ENCODE data around the gene OTOP1. TPM values are rescaled to one million over a fixed set of nuclear protein-coding genes. Genes with fewer than 3 reads are reported as not detected.
"Not testable (repeated sequence)": the region's sequence is repeated elsewhere in the genome, so short reads cannot be mapped to it uniquely, and the experiment has no call there.

Gene OTOP1
- total and polyA plus RNA-seq, 5 experiments from 2014 or later: not detected

- Mint-ChIP-seq H3K27ac (no peak overlapping the region), H3K36me3 (no peaks in the 10 kb centered on the region), H3K4me1 (peaks cover 0 to 9% (median 3%) of the 10 kb centered on the region in 4 donors), H3K27me3 (peaks cover 0 to 3% (median 0%) of the 10 kb centered on the region in 5 donors), H3K9me3 (no peaks in the 10 kb centered on the region), H3K4me3 (no peak overlapping the region)
- ATAC-seq (no peak), DNase-seq (no peak)
- POLR2A ChIA-PET: interaction anchor here (0.6 to 1.6 kb wide), 2 partner anchors 9 to 13 kb away, joined by 5 read pairs; partner anchors contain the start of gene TMEM128
Measured at GRCh38 chr4:4256799-4257198, 30.1 kb upstream of the OTOP1 start.

GRCh38 chr4:4254666-4255065 is 27.9 kb upstream of the OTOP1 start:
- Mint-ChIP-seq H3K9me3 (no peaks in the 10 kb centered on the region), H3K4me3 (no peak overlapping the region), H3K27me3 (peaks cover 0 to 3% (median 0%) of the 10 kb centered on the region in 5 donors), H3K4me1 (peaks cover 0 to 6% (median 1%) of the 10 kb centered on the region in 4 donors), H3K27ac (no peak overlapping the region), H3K36me3 (no peaks in the 10 kb centered on the region)
- DNase-seq: no peak
- ATAC-seq: no peak
- POLR2A ChIA-PET: no interaction called here

- H3K4me3 Mint-ChIP-seq: no peak overlapping the region
- peaks cover 0 to 3% (median 0%) of the 10 kb centered on the region in 5 donors for H3K27me3 Mint-ChIP-seq
- H3K9me3 Mint-ChIP-seq: no peaks in the 10 kb centered on the region
- no peak overlapping the region for H3K27ac Mint-ChIP-seq
- H3K4me1 Mint-ChIP-seq: peaks cover 0 to 8% (median 2%) of the 10 kb centered on the region in 4 donors
- no peak for ATAC-seq
- no peak for DNase-seq
- no peaks in the 10 kb centered on the region for H3K36me3 Mint-ChIP-seq
- POLR2A ChIA-PET: no interaction called here
Measured at GRCh38 chr4:4254199-4254598, 27.5 kb upstream of the OTOP1 start.

GRCh38 chr4:4249866-4250265 is 23.1 kb upstream of the OTOP1 start:
- ATAC-seq: no peak
- Mint-ChIP-seq H3K9me3 (no peaks in the 10 kb centered on the region), H3K4me3 (peak overlapping the region in 6 of 10 donors; percentile 40 to 73 (median 45)), H3K27me3 (peaks cover 0 to 3% (median 0%) of the 10 kb centered on the region in 5 donors), H3K36me3 (peaks cover 0 to 11% (median 4%) of the 10 kb centered on the region in 3 donors), H3K27ac (peak overlapping the region in 4 of 10 donors; percentile 24 to 51 (median 42)), H3K4me1 (peaks cover 23 to 34% (median 33%) of the 10 kb centered on the region in 4 donors)
- POLR2A ChIA-PET: interaction anchor here (0.7 to 2.7 kb wide), 2 partner anchors 40 to 86 kb away, joined by 3 to 11 read pairs; partner anchors contain the start of genes LYAR and ZBTB49
- no peak for DNase-seq

- H3K4me3 Mint-ChIP-seq: peak overlapping the region in 8 of 10 donors; percentile 18 to 97 (median 91)
Measured at GRCh38 chr4:4249342-4249741, 22.6 kb upstream of the OTOP1 start.

GRCh38 chr4:4248885-4249203 is 22.1 kb upstream of the OTOP1 start:
- Mint-ChIP-seq H3K4me1 (peaks cover 24 to 36% (median 35%) of the 10 kb centered on the region in 4 donors), H3K27ac (peak overlapping the region; percentile 97 to 99 (median 99)), H3K36me3 (peaks cover 0 to 21% (median 8%) of the 10 kb centered on the region in 3 donors), H3K9me3 (no peaks in the 10 kb centered on the region), H3K27me3 (no peaks in the 10 kb centered on the region), H3K4me3 (peak overlapping the region; percentile 90 to 98 (median 96))
- POLR2A ChIA-PET: interaction anchor here (0.6 to 2.7 kb wide), 9 partner anchors 7 to 293 kb away, joined by 3 to 11 read pairs (median 7); partner anchors contain the start of genes LYAR, STX18 and ZBTB49
- ATAC-seq (no peak), DNase-seq (no peak)

More at GRCh38 chr4:4249342-4249741, 22.6 kb upstream of the OTOP1 start:
- DNase-seq, ATAC-seq, H3K9me3 Mint-ChIP-seq, H3K27me3 Mint-ChIP-seq: not testable (repeated sequence)
- POLR2A ChIA-PET: interaction anchor here (1.0 to 2.7 kb wide), 7 partner anchors 11 to 293 kb away, joined by 3 to 11 read pairs (median 7); partner anchors contain the start of genes LYAR, STX18 and ZBTB49
- Mint-ChIP-seq H3K36me3 (peaks cover 0 to 16% (median 8%) of the 10 kb centered on the region in 3 donors), H3K27ac (peak overlapping the region in 7 of 10 donors; percentile 82 to 99 (median 99)), H3K4me1 (peaks cover 23 to 35% (median 34%) of the 10 kb centered on the region in 4 donors)

- DNase-seq (peak; percentile 83 to 95 (median 92)), ATAC-seq (peak; percentile 96 to 97)
- Mint-ChIP-seq H3K4me3 (peak within 1 kb of the TSS; percentile 90 to 98 (median 96)), H3K27me3 (no peaks in the 10 kb centered on the region), H3K27ac (peak within 1 kb of the TSS; percentile 97 to 99 (median 99)), H3K4me1 (peaks cover 29 to 41% (median 38%) of the 10 kb centered on the region in 4 donors), H3K36me3 (peaks cover 3 to 27% (median 8%) of the 10 kb centered on the region in 3 donors), H3K9me3 (no peaks in the 10 kb centered on the region)
- POLR2A ChIA-PET: interaction anchor here (0.6 to 2.7 kb wide), 14 partner anchors 8 to 294 kb away, joined by 3 to 11 read pairs (median 6); partner anchors contain the start of genes LYAR, NSG1, STX18 and ZBTB49
Measured at GRCh38 chr4:4248029-4248884, 21.5 kb upstream of the OTOP1 start, which contains the start of gene TMEM128. Gene TMEM128 (minus strand): TSS chr4:4248223. CDS start chr4:4248202, 21 bp downstream.

GRCh38 chr4:4247696-4248028 is 20.9 kb upstream of the OTOP1 start:
- H3K9me3 Mint-ChIP-seq: no peaks in the 10 kb centered on the region
- DNase-seq (no peak), ATAC-seq (peak; percentile 27 to 49)
- POLR2A ChIA-PET: interaction anchor here (1.1 to 2.7 kb wide), 11 partner anchors 9 to 294 kb away, joined by 3 to 11 read pairs (median 7); partner anchors contain the start of genes LYAR, NSG1, STX18 and ZBTB49
- H3K27me3 Mint-ChIP-seq: no peaks in the 10 kb centered on the region
- H3K4me3 Mint-ChIP-seq: peak overlapping the region; percentile 90 to 98 (median 96)
- H3K36me3 Mint-ChIP-seq: peaks cover 3 to 31% (median 8%) of the 10 kb centered on the region in 3 donors
- H3K4me1 Mint-ChIP-seq: peaks cover 27 to 41% (median 36%) of the 10 kb centered on the region in 4 donors
- H3K27ac Mint-ChIP-seq: peak overlapping the region; percentile 97 to 99 (median 99)

- H3K27me3 Mint-ChIP-seq: no peaks in the 10 kb centered on the region
- POLR2A ChIA-PET: no interaction called here
- H3K4me1 Mint-ChIP-seq: peaks cover 26 to 44% (median 38%) of the 10 kb centered on the region in 4 donors
- DNase-seq (no peak), ATAC-seq (no peak)
- H3K9me3 Mint-ChIP-seq: no peaks in the 10 kb centered on the region
- peak overlapping the region in 3 of 10 donors; percentile 13 to 65 (median 54) for H3K27ac Mint-ChIP-seq
- H3K4me3 Mint-ChIP-seq: peak overlapping the region in 1 of 10 donors; percentile 40
- H3K36me3 Mint-ChIP-seq: peaks cover 3 to 55% (median 12%) of the 10 kb centered on the region in 3 donors
Measured at GRCh38 chr4:4245172-4245571, 18.4 kb upstream of the OTOP1 start.

GRCh38 chr4:4239551-4239950 is 12.8 kb upstream of the OTOP1 start:
- H3K36me3 Mint-ChIP-seq: peaks cover 8 to 91% (median 13%) of the 10 kb centered on the region in 3 donors
- H3K9me3 Mint-ChIP-seq, DNase-seq, H3K27me3 Mint-ChIP-seq, H3K4me3 Mint-ChIP-seq, POLR2A ChIA-PET, ATAC-seq: not testable (repeated sequence)
- H3K4me1 Mint-ChIP-seq: peaks cover 0 to 16% (median 12%) of the 10 kb centered on the region in 4 donors
- peak overlapping the region in 2 of 10 donors; percentile 66 to 79 for H3K27ac Mint-ChIP-seq

- peaks cover 0 to 23% (median 7%) of the 10 kb centered on the region in 9 donors for H3K9me3 Mint-ChIP-seq
- no peaks in the 10 kb centered on the region for H3K4me1 Mint-ChIP-seq
- ATAC-seq: no peak
- DNase-seq: no peak
- H3K27me3 Mint-ChIP-seq: peaks cover 0 to 8% (median 6%) of the 10 kb centered on the region in 5 donors
- H3K4me3 Mint-ChIP-seq: no peak overlapping the region
- POLR2A ChIA-PET: no interaction called here
- H3K27ac Mint-ChIP-seq: no peak overlapping the region
- peaks cover 11 to 37% (median 12%) of the 10 kb centered on the region in 3 donors for H3K36me3 Mint-ChIP-seq
Measured at GRCh38 chr4:4233610-4234009, 6.9 kb upstream of the OTOP1 start.

GRCh38 chr4:4228356-4228668 is 1.6 kb upstream of the OTOP1 start:
- Mint-ChIP-seq H3K4me3 (peak overlapping the region in 6 of 10 donors; percentile 11 to 58 (median 42)), H3K4me1 (peaks cover 9 to 22% (median 9%) of the 10 kb centered on the region in 4 donors), H3K36me3 (peaks cover 2 to 8% (median 3%) of the 10 kb centered on the region in 3 donors), H3K9me3 (peaks cover 0 to 11% (median 5%) of the 10 kb centered on the region in 9 donors), H3K27me3 (peaks cover 25 to 54% (median 40%) of the 10 kb centered on the region in 5 donors), H3K27ac (no peak overlapping the region)
- POLR2A ChIA-PET: no interaction called here
- DNase-seq (no peak), ATAC-seq (no peak)

All from naive thymus-derived CD8-positive, alpha-beta T cell (primary cell).